Activated T-cell treated with anti-CD3 and anti-CD28 coated beads, Interleukin-2, amount 50 U/mL, for 4 hours (primary cell): ENCODE measurements around the gene PRIM2. TPM values are rescaled to one million over a fixed set of nuclear protein-coding genes. Genes with fewer than 3 reads are reported as not detected.
"Not testable (repeated sequence)": the region's sequence is repeated elsewhere in the genome, so short reads cannot be mapped to it uniquely, and the experiment has no call there.

Experiments used
- ATAC-seq, 2 donors: fragments of 200-7000 bp; cut with Tn5 transposase; one replicate each; pipeline ENCODE4 v1.10.0; 2021
- DNase-seq: peaks from one replicate; pipeline ENCODE4 v3.0.0-alpha.2; 2020
- H3K27me3 Mint-ChIP-seq: one replicate; pipeline ENCODE4 v1.8.0; 2021; ENCODE audit warnings: low read depth, mixed read lengths
- H3K36me3 Mint-ChIP-seq: one replicate; pipeline ENCODE4 v1.8.0; 2022; ENCODE audit warnings: mixed read lengths; ENCODE audit not compliant: insufficient read depth
- H3K4me1 Mint-ChIP-seq: one replicate; pipeline ENCODE4 v1.8.0; 2021; ENCODE audit warnings: low read depth, mixed read lengths
- H3K4me3 Mint-ChIP-seq: one replicate; pipeline ENCODE4 v1.8.0; 2021; ENCODE audit warnings: mild to moderate bottlenecking, moderate library complexity, mixed read lengths
- H3K9me3 Mint-ChIP-seq: one replicate; pipeline ENCODE4 v1.8.0; 2021; ENCODE audit warnings: mixed read lengths
- total RNA-seq, 3 donors: library from RNA; stranded (reverse); gene quantifications; one replicate each; pipeline ENCODE4 v1.2.1, GENCODE V29; 2021

PRIM2 gene
- total RNA-seq, 3 donors from 2014 or later: 27.8 to 31.8 (median 29.1) TPM

DNA sequence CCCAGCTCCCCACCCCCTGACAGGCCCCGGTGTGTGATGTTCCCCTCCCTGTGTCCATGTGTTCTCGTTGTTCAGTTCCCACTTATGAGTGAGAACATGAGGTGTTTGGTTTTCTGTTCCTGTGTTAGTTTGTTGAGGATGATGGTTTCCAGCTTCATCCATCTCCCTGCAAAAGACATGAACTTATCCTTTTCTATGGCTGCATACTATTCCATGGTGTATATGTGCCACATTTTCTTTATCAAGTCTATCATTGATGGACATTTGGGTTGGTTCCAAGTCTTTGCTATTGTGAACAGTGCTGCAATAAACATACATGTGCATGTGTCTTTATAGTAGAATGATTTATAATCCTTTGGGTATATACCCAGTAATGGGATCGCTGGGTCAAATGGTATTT is 148.5 kb downstream of the PRIM2 start:
- not testable (repeated sequence) for H3K4me3 Mint-ChIP-seq, ATAC-seq, H3K36me3 Mint-ChIP-seq, H3K4me1 Mint-ChIP-seq, H3K9me3 Mint-ChIP-seq, DNase-seq, H3K27me3 Mint-ChIP-seq

DNA sequence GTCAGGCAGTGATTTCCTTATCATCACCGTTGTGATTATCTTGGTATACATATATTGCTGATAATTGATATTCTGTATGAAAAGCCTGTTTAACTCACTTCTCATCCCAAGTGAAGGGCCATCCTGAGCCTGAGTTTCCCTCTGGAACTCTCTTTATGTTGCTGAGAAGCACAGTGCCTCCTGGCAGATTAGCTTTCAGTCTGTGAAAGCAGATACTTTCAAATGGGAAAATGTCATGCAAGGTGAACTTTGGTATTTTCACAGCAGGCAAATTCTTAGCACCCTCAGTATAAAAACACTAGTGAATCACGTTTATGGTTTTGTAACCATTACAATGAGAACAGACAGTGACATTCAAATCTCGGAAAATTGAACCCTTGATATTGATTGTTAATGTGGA is 151.6 kb downstream of the PRIM2 start:
- Mint-ChIP-seq H3K4me3 (no peak overlapping the region), H3K36me3 (peaks cover 1% of the 10 kb centered on the region), H3K27me3 (no peaks in the 10 kb centered on the region), H3K9me3 (no peaks in the 10 kb centered on the region), H3K4me1 (peaks cover 1% of the 10 kb centered on the region)
- DNase-seq (no peak), ATAC-seq (no peak)

DNA sequence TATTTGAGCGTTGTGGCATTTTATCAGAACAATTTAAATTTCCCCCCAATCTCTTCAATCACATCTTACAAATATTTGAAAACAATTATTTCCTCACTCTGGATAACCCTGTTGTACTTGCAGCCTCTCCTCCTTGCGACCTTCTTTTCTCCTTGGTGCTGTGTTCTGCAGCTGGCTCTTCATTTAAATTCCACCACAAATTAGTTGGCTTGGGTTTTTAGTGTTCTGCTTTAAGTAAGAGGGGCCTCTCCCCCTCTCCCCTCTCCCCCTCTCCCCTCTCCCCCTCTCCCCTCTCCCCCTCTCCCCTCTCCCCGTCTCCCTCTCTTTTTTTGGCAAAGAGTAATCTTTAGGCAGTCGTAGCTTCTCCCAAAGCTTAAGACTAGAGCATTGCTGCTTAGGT is 152.7 kb downstream of the PRIM2 start:
- not testable (repeated sequence) for H3K4me3 Mint-ChIP-seq, H3K36me3 Mint-ChIP-seq, H3K27me3 Mint-ChIP-seq, DNase-seq, ATAC-seq, H3K4me1 Mint-ChIP-seq, H3K9me3 Mint-ChIP-seq

DNA sequence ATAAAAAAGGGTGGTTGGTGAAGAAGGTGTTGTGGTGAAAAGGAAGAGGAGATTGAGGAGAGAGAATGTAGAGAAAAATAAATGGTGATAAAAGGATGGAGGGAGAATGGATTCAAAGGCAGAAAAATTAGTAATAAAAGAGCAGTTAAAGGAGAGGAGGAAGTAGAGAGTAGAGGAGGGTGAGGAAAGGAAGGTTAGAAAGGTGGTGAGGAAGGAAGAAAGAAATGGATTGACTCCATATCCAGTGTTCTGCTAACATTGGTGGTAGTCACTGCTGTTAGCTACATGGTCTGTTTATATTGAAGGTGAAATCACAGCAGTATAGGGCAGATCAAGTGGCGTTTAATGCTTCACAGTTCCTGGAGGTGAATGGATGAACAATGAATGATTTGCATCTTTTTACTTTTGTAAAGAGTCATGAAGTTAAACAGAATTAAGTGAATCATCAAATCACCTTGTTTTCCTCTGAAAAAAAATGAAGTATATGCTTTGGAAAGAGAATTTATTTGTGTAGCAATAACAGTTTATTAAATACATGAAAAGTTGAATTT is 154.0 kb downstream of the PRIM2 start:
- not testable (repeated sequence) for ATAC-seq, H3K36me3 Mint-ChIP-seq, H3K4me1 Mint-ChIP-seq, H3K27me3 Mint-ChIP-seq, H3K9me3 Mint-ChIP-seq, DNase-seq, H3K4me3 Mint-ChIP-seq

DNA sequence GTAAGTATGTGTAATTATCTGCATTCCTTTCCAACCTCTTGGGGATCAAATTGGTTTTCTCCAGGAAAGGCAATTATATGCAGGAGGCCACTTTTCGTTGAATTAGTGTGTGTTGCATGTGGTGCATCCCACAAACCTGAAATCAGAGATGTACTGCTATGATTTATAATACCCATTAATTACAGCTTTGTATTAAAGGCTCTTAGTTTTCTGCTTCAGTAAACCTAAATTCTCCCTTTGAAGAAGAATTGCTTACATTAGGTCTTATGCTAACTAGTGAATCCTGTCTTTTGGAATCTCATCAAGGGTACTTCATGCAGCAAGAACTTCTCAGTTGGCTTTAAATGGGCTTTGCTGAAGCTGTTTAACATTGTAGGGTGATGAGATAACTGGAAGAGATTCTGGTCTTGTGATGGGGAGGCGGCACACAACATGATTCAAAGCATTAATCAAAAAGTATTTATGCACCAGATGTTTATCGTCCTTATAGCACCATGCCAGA is 155.5 kb downstream of the PRIM2 start:
- DNase-seq, H3K4me3 Mint-ChIP-seq, H3K4me1 Mint-ChIP-seq, H3K9me3 Mint-ChIP-seq, H3K27me3 Mint-ChIP-seq, ATAC-seq, H3K36me3 Mint-ChIP-seq: not testable (repeated sequence)

DNA sequence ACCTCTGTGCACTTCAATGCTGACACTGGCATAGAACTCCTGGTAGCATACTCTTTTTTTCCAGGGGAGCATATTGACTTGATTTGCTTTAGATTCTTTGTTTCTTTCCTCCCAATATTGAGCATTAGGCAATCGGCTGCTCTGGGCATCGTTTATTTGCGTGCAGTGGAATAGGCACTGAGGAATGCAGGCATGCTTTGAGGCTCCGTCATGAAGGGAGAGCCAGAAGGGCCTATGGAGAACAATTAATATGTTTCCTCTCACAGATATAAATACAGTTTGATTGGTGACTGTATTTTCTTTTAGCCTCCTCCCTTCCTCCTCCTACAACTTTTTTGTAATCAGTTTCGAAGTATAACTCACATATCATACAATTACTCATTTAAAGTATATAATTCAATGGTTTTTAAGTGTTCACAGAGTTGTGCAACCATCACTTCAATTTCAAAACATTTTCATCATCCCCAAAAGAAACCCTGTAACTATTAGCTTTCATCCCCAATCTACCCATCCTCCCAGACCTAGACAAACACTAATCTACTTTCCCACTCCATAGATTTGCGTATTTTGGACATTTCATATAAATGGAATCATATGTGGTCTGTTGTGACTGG is 157.5 kb downstream of the PRIM2 start:
- H3K4me3 Mint-ChIP-seq, H3K4me1 Mint-ChIP-seq, H3K27me3 Mint-ChIP-seq, H3K9me3 Mint-ChIP-seq, H3K36me3 Mint-ChIP-seq, DNase-seq, ATAC-seq: not testable (repeated sequence)

DNA sequence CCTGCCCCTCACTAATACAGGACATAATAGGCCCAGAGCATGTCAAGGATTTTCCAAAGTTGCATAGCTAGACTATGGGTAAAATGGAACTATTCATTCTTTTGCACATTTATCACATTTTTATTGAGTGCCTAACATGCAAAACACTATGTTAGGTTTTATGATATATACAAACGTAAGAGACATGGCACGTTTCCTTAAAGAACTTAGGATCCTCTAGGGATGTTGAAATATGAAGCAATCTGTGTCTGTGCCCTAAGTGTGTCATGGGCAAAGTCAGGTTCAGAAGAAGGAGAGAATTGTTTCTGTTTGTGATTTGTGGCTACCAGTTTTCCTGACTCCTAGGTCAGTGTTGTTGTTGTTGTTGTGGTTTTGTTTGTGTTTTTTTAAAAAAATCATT is 158.2 kb downstream of the PRIM2 start:
- H3K4me1 Mint-ChIP-seq, H3K36me3 Mint-ChIP-seq, DNase-seq, H3K27me3 Mint-ChIP-seq, H3K4me3 Mint-ChIP-seq, H3K9me3 Mint-ChIP-seq, ATAC-seq: not testable (repeated sequence)

DNA sequence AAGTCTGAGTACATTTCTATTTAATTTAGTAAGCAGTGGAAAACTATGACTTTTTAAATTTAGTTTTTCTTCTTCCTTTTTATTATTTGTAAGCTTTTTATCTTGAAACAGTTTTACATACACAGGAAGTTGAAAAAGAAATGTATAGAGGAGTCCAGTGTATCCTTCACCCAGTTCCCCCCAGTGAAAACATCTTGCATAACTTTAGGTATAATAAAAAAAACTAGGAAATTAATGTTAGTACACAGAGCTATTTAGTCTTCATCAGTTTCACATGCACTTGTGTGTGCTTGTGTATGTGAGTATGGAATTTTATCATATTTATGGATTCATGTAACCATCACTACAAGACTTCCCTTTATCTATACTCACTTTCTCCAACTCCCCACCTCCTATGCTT is 162.8 kb downstream of the PRIM2 start:
- not testable (repeated sequence) for ATAC-seq, H3K9me3 Mint-ChIP-seq, H3K4me1 Mint-ChIP-seq, DNase-seq, H3K27me3 Mint-ChIP-seq, H3K4me3 Mint-ChIP-seq
- H3K36me3 Mint-ChIP-seq: peaks cover 12% of the 10 kb centered on the region

DNA sequence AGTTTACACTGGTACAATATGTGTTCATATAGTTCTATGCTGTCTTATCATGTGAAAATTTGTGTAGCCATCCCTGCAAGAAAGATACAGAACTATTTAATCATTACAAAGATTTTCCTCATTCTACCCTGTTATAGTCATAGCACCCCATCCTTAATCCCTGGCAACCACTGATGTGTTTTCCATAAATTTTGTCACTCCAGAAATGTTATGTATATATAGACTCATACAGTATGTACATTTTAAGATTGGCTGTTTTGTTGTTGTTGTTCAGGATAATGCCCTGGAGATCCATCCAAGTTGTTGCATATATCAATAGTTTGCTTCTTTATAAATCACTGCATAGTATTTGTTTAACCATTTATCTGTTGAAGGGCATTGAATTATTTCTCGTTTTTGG is 163.7 kb downstream of the PRIM2 start:
- ATAC-seq, H3K9me3 Mint-ChIP-seq, H3K4me3 Mint-ChIP-seq, DNase-seq, H3K27me3 Mint-ChIP-seq, H3K4me1 Mint-ChIP-seq: not testable (repeated sequence)
- H3K36me3 Mint-ChIP-seq: peaks cover 15% of the 10 kb centered on the region

DNA sequence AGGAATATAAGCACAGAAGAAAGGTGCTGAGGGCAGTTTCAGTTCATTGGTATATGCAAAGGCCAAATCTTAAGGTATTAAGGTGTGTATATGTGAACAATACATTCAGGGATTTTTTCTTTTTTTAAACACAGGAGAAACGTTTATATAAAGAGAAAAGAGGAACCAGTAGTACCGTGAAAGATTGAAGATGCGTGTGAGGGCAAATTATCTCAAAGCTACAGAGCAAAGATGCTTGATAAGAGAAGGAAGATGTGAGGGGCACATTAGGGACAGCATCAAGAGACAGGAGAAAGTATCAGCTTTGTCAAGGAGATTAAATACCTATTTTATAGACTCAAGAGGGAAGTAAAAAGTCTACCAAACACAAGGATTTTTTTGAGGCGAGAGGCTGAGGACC is 165.0 kb downstream of the PRIM2 start:
- H3K4me1 Mint-ChIP-seq, H3K27me3 Mint-ChIP-seq, DNase-seq, H3K4me3 Mint-ChIP-seq, H3K9me3 Mint-ChIP-seq, ATAC-seq: not testable (repeated sequence)
- H3K36me3 Mint-ChIP-seq: peaks cover 15% of the 10 kb centered on the region

DNA sequence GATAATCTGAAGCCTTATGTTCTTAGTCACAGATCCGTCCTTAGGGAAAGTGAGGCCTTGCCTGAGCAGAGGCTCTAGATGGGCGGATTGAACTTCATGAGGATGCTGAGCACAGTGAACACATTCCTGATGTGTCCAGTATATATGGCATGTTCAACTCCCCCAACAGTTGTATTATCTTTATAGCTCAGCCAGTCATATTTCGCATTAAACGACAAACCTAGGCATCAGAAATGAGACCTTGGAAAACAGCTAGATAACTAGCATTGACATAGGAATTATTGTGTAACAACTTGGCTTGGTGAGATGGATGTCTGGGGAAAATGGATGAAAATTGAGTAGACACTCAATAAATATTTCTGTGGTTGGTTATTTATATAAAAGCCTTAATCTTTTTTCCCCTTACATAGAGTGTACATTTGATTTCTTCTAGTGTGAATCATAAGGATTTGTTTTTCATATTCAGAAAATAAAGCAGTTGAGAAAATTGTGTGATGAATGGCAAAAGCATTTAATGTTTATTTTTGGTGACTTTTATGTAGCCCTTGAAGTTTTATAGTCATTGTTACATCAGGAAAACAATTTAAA is 169.2 kb downstream of the PRIM2 start:
- not testable (repeated sequence) for H3K27me3 Mint-ChIP-seq, H3K4me1 Mint-ChIP-seq

DNA sequence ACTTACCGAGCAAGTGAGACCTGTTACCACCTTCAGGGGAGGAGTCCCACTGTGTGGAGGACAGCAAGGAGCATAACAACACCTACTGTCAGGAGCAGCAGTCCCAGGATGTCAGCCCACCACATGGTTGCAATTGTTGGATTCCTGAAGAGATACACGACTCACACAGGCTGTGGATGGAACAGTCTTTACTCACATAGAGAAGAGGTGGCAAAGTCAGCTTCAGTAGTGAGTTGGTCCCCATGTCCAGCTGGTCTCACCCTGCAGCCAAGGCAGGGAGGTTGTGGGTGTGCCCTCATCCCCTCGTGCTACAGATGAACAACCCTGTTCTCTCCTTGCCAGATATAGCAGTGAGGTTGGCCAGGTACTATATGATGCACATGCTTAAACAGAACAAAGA is 171.1 kb downstream of the PRIM2 start:
- not testable (repeated sequence) for ATAC-seq, H3K4me3 Mint-ChIP-seq, H3K9me3 Mint-ChIP-seq, H3K36me3 Mint-ChIP-seq, DNase-seq, H3K4me1 Mint-ChIP-seq, H3K27me3 Mint-ChIP-seq

More for the DNA sequence above, 169.2 kb downstream of the PRIM2 start:
- not testable (repeated sequence) for H3K9me3 Mint-ChIP-seq, H3K4me3 Mint-ChIP-seq, ATAC-seq, DNase-seq
- peaks cover 12% of the 10 kb centered on the region for H3K36me3 Mint-ChIP-seq

DNA sequence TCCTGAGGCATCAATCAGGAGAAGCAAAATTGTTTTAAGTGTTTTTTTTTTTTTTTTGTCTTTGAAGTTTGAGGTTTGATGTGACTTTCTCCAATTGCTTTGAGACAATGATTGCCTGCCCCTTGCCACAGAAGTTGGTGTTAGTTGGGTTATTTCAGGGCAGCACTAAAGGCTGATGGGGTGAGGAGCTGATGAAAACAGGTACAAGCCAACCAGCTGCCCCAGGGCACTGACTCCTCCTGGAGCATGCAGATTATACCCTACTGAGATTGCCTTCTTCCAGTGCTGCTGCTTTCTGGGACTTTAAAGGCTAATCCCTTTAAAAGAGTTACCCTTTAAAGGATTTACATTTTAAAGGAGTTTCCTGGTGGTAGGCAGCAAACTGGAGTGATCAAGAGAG is 172.5 kb downstream of the PRIM2 start:
- ATAC-seq, H3K4me3 Mint-ChIP-seq: not testable (repeated sequence)

DNA sequence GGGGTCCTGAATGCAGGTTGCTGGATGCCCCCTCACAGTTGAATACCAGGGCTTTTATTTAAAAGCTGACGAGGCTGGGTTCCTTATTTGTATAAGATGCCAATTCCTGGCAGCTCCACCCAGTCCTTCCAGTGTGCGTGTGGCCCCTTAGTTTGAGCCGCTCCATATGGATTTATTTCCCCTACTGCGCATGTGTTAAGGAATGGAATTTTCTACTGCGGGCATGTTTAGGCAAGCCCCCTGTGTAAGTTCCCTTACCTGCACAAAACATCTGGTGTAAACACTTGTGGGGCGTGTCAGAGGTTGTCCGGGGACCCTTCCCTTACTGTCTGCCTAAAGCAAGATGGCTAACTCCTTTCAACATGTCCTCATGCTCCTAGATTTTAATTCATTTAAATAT is 174.4 kb downstream of the PRIM2 start:
- H3K27me3 Mint-ChIP-seq, H3K4me3 Mint-ChIP-seq, H3K9me3 Mint-ChIP-seq, H3K4me1 Mint-ChIP-seq, DNase-seq, ATAC-seq, H3K36me3 Mint-ChIP-seq: not testable (repeated sequence)

More for the DNA sequence above, 172.5 kb downstream of the PRIM2 start:
- not testable (repeated sequence) for H3K27me3 Mint-ChIP-seq, H3K4me1 Mint-ChIP-seq, H3K9me3 Mint-ChIP-seq, H3K36me3 Mint-ChIP-seq, DNase-seq

DNA sequence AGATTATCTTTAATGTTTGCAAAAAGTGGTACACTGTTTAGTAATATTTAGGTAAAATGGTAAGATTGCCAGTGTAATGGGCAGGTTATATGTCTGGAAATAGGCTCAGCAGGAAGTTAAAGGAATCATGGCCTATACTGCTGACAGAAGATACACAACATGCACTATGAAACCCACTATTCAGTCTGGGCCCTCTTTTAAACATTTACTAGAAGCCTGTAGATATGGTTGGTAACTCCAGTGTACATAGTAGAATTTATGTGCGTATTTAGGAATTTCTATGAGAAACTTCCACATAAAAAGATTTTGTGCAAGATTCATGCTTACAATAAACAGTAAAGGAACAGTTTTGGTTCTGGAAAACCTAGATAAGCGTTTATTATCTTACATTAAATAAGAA is 178.8 kb downstream of the PRIM2 start:
- H3K4me1 Mint-ChIP-seq, DNase-seq, H3K9me3 Mint-ChIP-seq, ATAC-seq, H3K36me3 Mint-ChIP-seq, H3K4me3 Mint-ChIP-seq, H3K27me3 Mint-ChIP-seq: not testable (repeated sequence)
